NCI-H774 (cell line): Measurements from ENCODE around the gene MAGEA11.
"Not testable (repeated sequence)": the region's sequence is repeated elsewhere in the genome, so short reads cannot be mapped to it uniquely, and the experiment has no call there.

Source experiments
- DNase-seq: peaks from one replicate; lab custom pipeline; 2025; lab: John Stamatoyannopoulos, UW

MAGEA11 gene

DNA sequence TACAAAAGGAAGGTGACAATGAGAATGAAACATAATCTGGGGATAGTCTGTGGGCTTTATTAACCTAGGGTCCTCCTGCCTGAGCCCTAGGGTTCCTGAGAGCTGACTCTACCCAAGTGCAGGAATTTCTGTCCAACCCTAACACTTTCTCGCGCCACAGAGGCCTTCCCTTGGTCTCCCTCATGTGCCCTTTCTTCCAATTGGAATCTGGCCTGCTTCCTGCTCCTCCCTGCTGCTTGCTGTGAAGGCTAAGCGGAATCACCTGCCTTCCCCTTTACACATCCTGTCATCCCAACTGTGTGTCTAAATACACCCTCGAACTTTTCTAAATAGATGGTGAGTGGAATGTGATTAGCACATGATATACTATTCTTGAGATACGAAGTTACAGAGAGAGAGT, 5.9 kb downstream of the MAGEA11 start:
- DNase-seq: no peak

DNA sequence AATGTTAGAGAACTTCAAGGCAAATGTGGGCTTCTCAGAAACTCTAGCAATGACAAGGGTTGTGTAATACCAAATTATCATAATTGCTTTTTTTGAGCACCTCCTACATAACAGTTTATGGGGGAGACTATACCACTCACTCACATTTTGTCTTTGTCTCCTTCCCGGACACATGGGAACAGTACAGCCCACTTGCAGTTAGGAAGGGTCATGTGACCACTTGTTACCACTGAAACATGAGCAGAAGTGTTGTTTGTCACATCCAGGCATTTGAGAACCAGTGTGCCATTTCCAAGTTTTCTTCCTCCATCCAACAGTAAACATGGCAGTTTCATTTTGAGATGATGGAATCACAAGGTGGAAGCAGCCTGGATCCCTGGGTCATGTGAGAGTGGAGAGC, 6.9 kb downstream of the MAGEA11 start:
- DNase-seq: no peak

DNA sequence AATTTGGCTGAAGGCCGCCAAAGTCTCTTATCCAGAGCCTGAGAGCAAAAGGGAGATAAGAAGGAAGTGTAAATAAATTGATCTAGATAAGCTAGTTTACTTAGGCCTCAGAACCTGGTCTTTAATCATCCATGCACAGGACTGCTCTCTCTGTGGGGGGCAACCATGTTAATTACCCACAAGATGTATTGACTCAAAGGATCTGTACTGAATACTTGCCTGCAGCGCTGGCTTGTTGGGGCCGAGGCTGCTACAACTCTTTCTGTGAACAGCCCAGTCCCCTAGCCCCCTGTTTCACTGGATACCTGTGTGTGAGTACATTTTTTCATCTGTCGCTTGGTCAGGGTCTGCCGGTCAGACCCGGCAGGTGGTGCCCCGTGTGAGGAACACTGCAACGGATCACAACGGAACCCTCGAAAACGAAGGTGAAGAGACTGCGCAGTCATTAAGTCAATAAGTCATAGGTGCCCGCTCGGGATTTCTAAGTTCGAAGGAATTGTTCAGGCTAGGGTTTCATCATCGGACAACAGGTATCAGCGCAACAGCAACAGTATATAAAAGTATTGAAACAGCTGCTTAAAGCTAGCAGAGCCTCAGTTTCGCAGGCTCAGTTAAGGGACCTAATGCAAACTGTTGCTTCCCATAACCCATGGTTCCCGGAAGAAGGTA, 8.3 kb downstream of the MAGEA11 start:
- no peak for DNase-seq

DNA sequence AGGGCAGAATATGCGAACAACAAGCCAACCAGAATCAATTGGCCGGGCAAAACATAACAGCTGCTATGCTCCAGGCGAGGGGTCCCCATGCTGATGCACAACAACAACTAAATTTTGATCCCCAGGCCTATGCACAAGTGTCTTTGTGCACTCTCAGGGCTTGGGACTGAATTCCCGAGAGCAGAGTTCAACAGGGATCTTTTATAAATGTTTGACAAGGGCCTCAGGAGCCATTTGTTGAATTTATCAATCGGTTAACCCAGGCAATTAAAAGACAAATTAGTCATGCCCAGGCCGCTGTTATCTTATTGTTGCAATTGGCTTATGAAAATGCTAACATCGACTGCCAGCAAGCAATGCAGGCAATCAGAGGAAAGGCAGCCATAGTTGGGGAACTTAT, 9.4 kb downstream of the MAGEA11 start:
- DNase-seq: not testable (repeated sequence)

DNA sequence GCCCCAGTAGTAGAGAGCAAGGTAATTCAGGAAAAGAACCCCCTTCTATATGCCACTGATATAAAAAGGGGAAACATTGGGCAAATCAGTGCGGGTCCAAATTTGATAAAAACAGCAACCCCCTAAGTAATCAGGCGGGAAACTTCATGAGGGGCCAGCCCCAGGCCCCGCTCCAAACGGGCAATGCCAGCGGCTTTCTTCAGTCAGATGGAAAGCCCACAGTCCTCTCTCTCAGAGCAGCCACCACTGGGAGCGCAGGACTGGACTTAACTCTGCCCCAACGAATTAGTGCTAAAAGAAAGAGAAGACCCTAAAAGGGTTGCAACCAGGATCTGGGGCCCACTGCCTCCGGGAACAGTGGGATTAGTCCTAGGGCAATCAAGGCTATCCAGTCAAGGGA, 9.9 kb downstream of the MAGEA11 start:
- DNase-seq: no peak

DNA sequence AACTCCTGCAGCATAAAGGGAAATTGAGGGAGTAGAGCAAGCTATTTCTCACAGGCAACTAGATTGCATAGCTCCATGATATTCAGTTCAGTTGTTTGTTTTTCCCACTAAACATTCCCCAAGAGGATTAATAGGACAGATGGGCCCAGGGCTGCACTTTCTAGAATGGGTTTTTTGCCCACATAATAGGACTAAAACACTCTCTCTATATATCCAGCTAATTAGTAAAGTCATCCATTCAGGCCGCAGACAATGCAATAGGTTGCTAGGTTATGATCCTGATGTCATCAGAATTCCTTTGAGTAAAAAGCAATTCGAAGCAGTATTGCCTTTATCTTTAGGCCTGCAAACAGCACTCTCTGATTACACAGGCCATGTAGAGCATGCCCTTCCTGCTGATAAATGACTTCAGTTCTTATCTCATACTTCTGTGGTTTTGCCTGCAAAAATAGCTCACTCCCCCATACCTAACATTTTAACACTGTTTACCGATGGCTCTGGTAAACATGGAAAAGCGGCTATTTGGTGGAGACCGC, 11.8 kb downstream of the MAGEA11 start:
- DNase-seq: not testable (repeated sequence)

DNA sequence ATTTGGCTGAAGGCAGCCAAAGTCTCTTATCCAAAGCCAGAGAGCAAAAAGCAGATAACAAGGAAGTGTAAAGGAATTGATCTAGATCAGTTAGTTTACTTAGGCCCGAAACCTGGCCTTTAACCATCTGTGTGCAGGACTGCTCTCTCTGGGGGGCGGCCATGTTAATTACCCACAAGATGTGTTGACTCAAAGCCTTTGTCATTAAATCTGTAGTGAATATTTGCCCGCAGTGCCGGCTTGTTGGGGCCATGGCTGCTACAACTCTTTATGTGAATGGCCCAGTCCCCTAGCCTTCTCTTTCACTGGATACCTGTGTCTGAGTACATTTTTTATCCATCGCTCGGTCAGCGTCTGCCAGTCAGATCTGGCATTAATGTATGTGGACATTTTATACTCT, 15.4 kb downstream of the MAGEA11 start:
- DNase-seq: not testable (repeated sequence)

DNA sequence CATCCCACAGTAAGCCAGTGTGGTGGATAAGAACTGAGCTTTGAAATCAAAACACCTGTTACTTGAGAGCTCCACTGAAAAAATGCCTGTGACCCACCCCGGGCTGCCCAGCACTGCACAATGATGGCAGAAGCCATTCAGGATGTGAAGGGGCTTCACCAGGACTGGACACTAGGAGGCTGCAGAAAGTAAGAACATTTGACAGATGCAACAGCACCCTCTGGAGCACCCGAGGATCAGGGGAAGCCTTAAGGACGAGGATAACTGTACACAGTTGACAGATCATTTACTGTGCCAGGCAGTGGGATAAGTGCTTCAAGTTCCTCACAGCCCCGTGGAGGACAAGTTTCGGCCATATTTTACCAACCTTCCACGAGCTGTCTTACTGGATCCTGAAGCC, 30.4 kb downstream of the MAGEA11 start:
- not testable (repeated sequence) for DNase-seq

DNA sequence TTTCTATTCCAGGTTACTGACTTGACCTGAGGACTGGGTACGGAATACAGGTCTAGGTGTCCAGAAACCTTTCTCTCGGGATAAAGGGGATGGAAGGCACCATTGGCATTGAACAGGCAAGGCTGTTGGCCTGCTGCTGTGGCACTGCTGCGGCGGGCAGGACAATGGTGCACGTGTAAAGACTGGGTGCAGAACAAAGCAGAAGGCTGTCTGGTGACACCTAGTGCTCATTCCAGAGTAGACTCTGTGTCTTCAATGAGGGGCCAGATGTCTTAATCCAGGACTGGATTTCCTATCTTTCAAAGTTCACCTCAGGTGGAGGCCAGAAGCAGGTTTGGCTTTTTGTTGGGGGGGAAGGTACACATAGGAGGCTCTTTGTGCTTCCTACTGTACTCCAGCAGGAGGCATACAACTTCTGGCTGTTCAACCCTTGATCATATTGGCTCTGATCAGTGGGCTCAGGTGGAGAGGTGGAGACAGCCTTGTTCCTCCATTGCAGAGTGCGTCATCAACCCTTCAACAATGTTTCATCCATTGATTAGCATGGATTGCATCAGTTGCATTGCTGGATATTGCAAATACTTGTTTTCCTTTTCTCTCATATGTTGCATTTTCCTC, 34.6 kb downstream of the MAGEA11 start:
- DNase-seq: not testable (repeated sequence)

DNA sequence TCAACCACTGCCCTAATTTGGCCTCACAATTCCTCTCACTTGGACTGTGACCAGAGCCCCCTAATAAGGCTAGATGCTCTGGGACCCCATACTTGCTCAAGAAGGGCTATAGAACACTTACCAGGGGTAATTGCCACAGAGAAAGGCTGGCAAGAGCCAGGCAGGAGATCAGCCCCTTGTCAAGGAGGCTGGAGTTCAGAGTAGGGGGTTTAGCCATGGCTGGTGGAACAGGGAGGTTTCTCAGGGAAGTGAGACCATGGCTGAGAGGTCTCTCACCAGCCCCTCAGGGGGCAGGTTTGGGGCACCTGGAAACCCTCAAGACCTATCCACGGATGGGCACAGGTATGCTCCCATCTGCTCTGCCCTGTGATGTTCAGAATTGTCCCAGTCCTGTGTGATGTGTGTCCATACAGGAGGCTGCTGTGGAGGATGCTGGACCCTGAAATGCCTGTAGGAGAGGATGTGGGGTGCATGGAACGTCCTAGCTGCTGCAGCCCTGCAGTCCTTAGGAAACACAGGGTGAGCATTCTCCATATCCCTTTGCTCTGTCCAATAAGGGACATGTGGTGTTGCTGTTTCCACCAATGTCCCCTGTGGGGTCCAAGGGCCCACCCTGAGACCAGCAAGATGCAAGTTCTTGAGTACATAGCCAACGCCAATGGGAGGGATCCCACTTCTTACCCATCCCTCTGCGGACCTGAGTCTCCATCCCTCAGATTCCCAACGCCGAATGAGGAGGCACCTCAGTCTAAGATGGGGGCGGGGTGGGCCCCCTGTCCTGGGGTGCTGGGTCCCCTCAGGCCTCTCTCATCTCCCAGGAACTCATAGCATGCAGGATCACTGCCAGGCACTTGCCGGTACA, 45.6 kb downstream of the MAGEA11 start:
- no peak for DNase-seq

DNA sequence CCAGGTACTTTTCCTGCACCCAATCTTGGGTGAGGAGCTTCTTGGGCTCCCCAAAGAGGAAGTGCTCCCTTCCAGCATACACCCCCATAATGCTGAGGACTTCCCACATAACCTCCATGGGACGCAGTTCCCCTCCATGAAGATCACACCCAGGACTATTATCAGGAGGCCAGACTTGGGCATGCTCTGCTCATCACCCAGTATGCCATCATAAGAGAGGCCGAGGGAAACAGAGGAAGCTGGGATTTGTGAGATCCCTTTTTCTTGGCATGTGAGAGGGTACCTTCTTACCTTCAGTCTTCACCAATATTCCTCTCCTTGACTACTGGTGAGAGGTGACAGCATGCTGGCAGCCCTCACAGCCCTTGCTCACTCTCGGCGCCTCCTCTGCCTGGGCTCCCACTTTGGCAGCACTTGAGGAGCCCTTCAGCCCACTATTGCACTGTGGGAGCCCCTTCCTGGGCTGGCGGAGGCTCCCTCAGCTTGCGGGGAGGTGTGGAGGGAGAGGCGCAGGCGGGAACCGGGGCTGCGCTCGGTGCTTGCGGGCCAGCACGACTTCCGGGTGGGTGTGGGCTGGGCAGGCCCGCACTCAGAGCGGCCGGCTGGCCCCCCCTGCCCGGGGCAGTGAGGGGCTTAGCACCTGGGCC, 46.3 kb downstream of the MAGEA11 start:
- DNase-seq: no peak

DNA sequence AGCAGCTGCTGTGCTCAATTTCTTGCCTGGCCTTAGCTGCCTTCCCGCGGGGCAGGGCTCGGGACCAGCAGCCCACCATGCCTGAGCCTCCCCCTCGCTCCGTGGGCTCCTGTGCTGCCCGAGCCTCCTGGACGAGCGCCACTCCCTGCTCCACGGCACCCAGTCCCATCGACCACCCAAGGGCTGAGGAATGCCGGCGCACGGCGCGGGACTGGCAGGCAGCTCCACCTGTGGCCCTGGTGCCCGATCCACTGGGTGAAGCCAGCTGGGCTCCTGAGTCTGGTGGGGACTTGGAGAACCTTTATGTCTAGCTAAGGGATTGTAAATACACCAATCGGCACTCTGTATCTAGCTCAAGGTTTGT, 46.8 kb downstream of the MAGEA11 start:
- DNase-seq: not testable (repeated sequence)

DNA sequence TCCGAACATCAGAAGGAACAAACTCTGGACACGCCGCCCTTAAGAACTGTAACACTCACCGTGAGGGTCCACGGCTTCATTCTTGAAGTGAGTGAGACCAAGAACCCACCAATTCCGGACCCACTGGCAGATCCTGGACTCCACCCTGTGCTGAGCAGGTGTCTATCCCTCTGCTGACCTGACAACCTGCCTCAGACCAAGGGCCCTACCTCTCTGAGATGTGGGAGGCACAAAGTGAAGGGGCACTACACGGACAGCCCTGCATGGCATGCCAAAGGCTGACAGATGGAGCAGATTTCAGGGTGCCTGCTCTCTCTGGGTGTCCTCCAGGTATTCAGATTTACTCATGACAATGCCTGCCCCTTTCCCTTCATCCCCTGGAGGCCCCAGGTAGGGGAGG, 48.0 kb downstream of the MAGEA11 start:
- no peak for DNase-seq

DNA sequence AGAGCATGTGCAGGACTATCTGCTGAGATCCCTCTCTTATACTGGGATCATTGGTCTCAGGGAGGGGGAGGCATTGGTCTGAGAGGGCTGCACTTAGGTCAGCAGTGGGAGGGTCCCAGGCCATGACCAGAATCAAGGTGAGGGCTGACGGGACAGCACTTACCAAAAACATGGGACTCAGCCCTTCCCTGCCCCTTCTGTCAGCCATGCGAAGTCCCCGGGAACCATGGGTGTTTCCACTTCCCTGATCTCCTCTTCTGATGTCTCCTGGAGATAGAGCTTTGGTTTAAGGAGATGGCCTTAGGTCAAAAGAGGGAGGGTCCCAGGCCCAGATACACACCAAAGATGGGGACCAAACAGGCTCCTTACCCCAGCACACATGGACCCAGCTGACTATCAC, 49.1 kb downstream of the MAGEA11 start:
- DNase-seq: no peak

DNA sequence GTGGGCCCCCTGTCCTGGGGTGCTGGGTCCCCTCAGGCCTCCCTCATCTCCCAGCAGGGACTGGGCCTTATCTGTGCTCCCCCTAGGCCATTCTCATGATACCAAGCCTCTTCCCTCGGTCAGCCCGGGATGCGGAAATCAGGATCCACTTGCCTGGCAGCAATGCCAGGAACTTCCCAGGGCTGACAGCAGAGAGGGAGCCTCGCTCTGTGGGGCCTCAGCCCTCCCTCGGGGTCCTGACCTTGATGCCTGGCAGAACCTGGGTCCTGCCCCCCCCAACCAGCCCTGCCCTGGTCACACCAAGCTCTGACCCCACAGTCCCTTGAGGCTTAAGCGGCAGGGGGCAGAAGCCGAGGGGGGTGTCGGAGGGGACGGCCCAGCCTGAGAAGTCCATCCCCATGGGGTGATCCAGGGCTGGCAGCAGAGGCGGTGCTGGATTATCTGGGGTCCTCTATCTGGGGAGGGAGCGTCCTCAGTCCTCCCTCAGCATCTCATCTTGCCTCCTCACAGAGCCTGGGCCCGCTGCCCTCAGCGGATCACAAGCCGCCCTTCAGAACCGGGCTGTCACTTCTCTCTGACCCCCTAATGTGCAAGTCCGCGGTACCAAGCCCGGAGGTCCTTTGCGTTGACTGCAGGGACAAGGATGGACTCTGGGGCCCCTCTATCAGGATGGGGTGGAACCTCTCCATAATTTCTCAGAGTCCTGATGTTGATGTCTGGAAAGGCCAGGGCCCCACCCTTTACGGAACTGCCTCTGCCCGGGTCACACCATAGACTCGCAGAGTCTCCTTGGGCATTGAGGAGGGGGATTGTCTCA, 50.2 kb downstream of the MAGEA11 start:
- not testable (repeated sequence) for DNase-seq

DNA sequence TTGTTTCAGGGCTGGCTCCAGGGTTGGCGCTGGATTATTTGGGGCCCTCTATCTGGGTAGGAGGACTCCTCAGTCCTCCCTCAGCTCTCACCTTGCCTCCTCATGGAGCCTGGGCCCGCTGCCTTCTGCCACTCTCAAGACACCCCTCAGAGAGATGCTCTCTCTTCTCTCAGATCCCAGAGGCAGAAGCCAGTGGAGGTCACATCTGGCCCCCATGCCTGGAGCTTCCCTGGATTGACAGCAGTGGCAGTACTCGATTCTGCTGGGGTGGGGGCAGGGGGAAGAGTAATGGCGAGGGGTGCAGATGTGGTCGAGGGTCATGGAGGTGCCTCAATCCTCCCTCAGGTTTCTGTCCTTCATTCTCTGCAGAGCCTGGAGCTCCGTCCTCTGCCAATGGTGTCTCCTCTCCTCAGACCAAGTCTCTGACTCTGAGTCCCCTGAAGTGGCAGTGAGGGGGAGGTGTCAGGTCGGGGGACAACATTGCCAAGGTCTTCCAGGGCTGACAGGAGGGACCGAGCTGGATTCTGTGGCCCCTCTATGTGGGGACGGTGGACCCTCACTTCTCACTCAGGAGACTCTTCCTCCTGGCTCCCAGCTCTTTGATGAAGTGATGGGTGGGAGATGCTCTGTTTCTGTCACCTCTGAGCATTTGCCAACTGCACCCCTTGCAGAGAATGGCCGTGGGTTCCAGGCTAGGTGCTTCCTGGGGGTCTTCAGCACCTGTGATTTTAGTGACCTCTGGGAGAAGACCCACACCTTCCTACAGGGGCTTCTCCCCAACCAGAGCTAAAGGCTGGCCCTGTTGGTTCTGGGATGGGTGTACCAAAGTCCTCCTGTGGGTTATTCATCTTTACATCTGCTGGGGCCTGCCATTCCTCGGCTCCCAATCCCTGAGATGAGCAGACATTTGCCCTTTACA, 51.1 kb downstream of the MAGEA11 start:
- no peak for DNase-seq
